ENCODE data around the gene PRRT1. TPM values are rescaled to one million over a fixed set of nuclear protein-coding genes. Genes with fewer than 3 reads are reported as not detected.
"Not testable (repeated sequence)": the region's sequence is repeated elsewhere in the genome, so short reads cannot be mapped to it uniquely, and the experiment has no call there.

Gene PRRT1
- total RNA-seq, 1 experiment from 2014 or later = not detected

DNA sequence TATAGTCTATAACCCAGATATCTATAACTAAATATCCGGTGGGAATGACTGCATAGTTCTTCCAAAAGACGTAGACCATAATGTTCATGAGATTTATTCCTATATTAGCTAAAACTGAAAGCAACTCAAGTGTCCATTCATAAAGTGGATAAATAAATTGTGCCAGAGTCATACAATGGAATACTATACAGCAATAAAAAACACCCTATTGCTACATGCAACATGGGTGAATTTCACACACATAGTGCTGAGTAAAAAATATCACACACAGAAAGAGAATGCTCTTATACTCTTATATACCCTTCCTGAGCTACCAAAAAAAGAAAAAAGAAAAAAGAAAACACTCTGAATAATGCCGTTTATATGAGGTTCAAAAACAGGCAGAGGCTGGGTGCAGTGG lies 49.5 kb downstream of the PRRT1 start:
- H3K4me3 ChIP-seq (ENCODE audit: low read length) = no peak overlapping the region
- POLR2A ChIA-PET (ENCODE audit: unreplicated experiment) = no interaction called here
- ATAC-seq (no peak), DNase-seq (no peak)
- H3K9me3 ChIP-seq (ENCODE audit: low read length) = no peaks in the 10 kb centered on the region
- no peaks in the 10 kb centered on the region for H3F3A ChIP-seq (ENCODE audit: low read length, unreplicated experiment)
- H2AFZ ChIP-seq (ENCODE audit: low read length) = no peak overlapping the region
- intact Hi-C loops (cut with micrococcal nuclease) = no loop called here
- no TSS peak for BruUV-seq (replicated peaks)
- CTCF ChIA-PET = no interaction called here
- H3K27ac ChIP-seq (ENCODE audit: low read length) = no peak overlapping the region
- H3K9ac ChIP-seq (ENCODE audit: low read length) = no peak overlapping the region
- no peaks in the 10 kb centered on the region for H3K27me3 ChIP-seq (ENCODE audit: low read length)
- no peak for TF ChIP-seq EZH2phosphoT487 (IDR thresholded peaks at IDR 0.05; ENCODE audit: borderline replicate concordance, low read length)
- TF ChIP-seq, protein P1, sequence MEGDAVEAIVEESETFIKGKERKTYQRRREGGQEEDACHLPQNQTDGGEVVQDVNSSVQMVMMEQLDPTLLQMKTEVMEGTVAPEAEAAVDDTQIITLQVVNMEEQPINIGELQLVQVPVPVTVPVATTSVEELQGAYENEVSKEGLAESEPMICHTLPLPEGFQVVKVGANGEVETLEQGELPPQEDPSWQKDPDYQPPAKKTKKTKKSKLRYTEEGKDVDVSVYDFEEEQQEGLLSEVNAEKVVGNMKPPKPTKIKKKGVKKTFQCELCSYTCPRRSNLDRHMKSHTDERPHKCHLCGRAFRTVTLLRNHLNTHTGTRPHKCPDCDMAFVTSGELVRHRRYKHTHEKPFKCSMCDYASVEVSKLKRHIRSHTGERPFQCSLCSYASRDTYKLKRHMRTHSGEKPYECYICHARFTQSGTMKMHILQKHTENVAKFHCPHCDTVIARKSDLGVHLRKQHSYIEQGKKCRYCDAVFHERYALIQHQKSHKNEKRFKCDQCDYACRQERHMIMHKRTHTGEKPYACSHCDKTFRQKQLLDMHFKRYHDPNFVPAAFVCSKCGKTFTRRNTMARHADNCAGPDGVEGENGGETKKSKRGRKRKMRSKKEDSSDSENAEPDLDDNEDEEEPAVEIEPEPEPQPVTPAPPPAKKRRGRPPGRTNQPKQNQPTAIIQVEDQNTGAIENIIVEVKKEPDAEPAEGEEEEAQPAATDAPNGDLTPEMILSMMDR (conservative IDR thresholded peaks at IDR 0.05; ENCODE audit: low read depth, low read length) = no peak
- no peaks in the 10 kb centered on the region for H3K79me2 ChIP-seq (ENCODE audit: low read length)
- no peaks in the 10 kb centered on the region for H3K9me2 ChIP-seq (replicated peaks; ENCODE audit: low read length)
- H4K20me1 ChIP-seq (ENCODE audit: low read length) = no peaks in the 10 kb centered on the region
- H3K36me3 ChIP-seq (ENCODE audit: low read depth, low read length) = no peaks in the 10 kb centered on the region
- no peak overlapping the region for H3K4me2 ChIP-seq (ENCODE audit: low read length)
- peaks cover 6% of the 10 kb centered on the region for H3K4me1 ChIP-seq (ENCODE audit: insufficient read depth, low read length)

DNA sequence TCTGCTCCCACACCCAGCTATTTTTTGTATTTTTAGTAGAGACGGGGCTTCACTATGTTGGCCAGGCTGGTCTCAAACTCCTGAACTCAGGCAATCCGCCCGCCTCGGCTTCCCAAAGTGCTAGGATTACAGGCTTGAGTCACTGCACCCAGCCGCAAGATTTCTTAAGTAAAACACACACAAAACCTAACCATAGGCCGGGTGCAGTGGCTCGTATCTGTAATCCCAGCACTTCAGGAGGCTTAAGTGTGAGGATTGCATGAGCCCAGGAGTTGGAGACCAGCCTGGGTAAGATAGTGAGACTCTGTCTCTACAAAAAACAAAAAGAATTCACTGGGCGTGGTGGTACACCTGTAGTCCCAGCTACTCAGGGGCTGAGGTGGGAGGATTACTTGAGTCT lies 51.5 kb downstream of the PRRT1 start:
- H3K4me3 ChIP-seq (ENCODE audit: low read length); CTCF ChIA-PET; H2AFZ ChIP-seq (ENCODE audit: low read length); BruUV-seq (replicated peaks); intact Hi-C loops (cut with micrococcal nuclease); H3K9ac ChIP-seq (ENCODE audit: low read length); DNase-seq; H3K27me3 ChIP-seq (ENCODE audit: low read length); H3K79me2 ChIP-seq (ENCODE audit: low read length); H4K20me1 ChIP-seq (ENCODE audit: low read length); ATAC-seq; H3K9me3 ChIP-seq (ENCODE audit: low read length); H3K9me2 ChIP-seq (replicated peaks; ENCODE audit: low read length); H3F3A ChIP-seq (ENCODE audit: low read length, unreplicated experiment); H3K27ac ChIP-seq (ENCODE audit: low read length); H3K4me1 ChIP-seq (ENCODE audit: insufficient read depth, low read length); POLR2A ChIA-PET (ENCODE audit: unreplicated experiment); H3K4me2 ChIP-seq (ENCODE audit: low read length); H3K36me3 ChIP-seq (ENCODE audit: low read depth, low read length): not testable (repeated sequence)

Small RNA genes within 50 kb of the gene (microRNA-seq; reads per million reads assigned to microRNA genes)
- gene MIR6721 (ENCODE audit: unreplicated experiment) (5.3 reads per million, percentile 23 among the genes with 10 or more reads in this experiment), gene MIR6833 (ENCODE audit: unreplicated experiment) (not detected)

Other genes with a start within 250 kb of the PRRT1 start
- 5.4 and 8.6 TPM in 2 replicates for gene ZBTB12, start 249.9 kb downstream of the PRRT1 start, total RNA-seq (2014; rRNA removed)
- 1.1 TPM in 1 of 2 replicates, not detected in the other for gene C2, start 224.2 kb downstream of the PRRT1 start, total RNA-seq (2014; rRNA removed)
- 0.86 TPM in 1 of 2 replicates, not detected in the other for gene CFB, start 205.8 kb downstream of the PRRT1 start, total RNA-seq (2014; rRNA removed)
- 132 and 142 TPM in 2 replicates for gene NELFE, start 193.0 kb downstream of the PRRT1 start, total RNA-seq (2014; rRNA removed)
- 81.9 and 95.0 TPM in 2 replicates for gene SKIC2, start 192.8 kb downstream of the PRRT1 start, total RNA-seq (2014; rRNA removed)
- 27.1 and 32.4 TPM in 2 replicates for gene DXO, start 179.8 kb downstream of the PRRT1 start, total RNA-seq (2014; rRNA removed)
- 2.2 and 3.6 TPM in 2 replicates for gene C4A, start 169.9 kb downstream of the PRRT1 start, total RNA-seq (2014; rRNA removed)
- gene C4B, start 137.1 kb downstream of the PRRT1 start, total RNA-seq (2014; rRNA removed) = 0.52 and 2.6 TPM in 2 replicates
- not detected in 2 replicates for gene CYP21A2, start 113.5 kb downstream of the PRRT1 start, total RNA-seq (2014; rRNA removed)
- 2.9 and 3.3 TPM in 2 replicates for gene TNXB, start 42.6 kb downstream of the PRRT1 start, total RNA-seq (2014; rRNA removed)
- gene ATF6B, start 23.7 kb downstream of the PRRT1 start, total RNA-seq (2014; rRNA removed) = 33.4 and 35.7 TPM in 2 replicates
- 12.6 and 16.4 TPM in 2 replicates for gene FKBPL, start 21.7 kb downstream of the PRRT1 start, total RNA-seq (2014; rRNA removed)
- 16.6 and 30.8 TPM in 2 replicates for gene PPT2, start 2.2 kb upstream of the PRRT1 start, total RNA-seq (2014; rRNA removed)
- gene EGFL8, start 12.7 kb upstream of the PRRT1 start, total RNA-seq (2014; rRNA removed) = 7.9 and 14.9 TPM in 2 replicates
- gene AGPAT1, start 24.1 kb upstream of the PRRT1 start, total RNA-seq (2014; rRNA removed) = 54.7 and 59.6 TPM in 2 replicates
- 69.0 and 80.1 TPM in 2 replicates for gene RNF5, start 26.5 kb upstream of the PRRT1 start, total RNA-seq (2014; rRNA removed)
- 2.0 and 5.0 TPM in 2 replicates for gene AGER, start 32.3 kb upstream of the PRRT1 start, total RNA-seq (2014; rRNA removed)
- 25.3 and 33.3 TPM in 2 replicates for gene PBX2, start 38.3 kb upstream of the PRRT1 start, total RNA-seq (2014; rRNA removed)
- gene GPSM3, start 40.7 kb upstream of the PRRT1 start, total RNA-seq (2014; rRNA removed) = 5.0 and 7.1 TPM in 2 replicates
- 1.7 and 1.8 TPM in 2 replicates for gene NOTCH4, start 72.1 kb upstream of the PRRT1 start, total RNA-seq (2014; rRNA removed)
- not detected in 2 replicates for gene TSBP1, start 220.0 kb upstream of the PRRT1 start, total RNA-seq (2014; rRNA removed)

All from PC-3 (cell line).